GM19238 (cell line): ENCODE measurements around the gene ATP6V1B1.
A peak's percentile ranks its signal among the peaks of the same experiment; 100 is the strongest.

Experiments used
- DNase-seq: peaks from one replicate; pipeline ENCODE4 v3.0.0; 2011; ENCODE audit warnings: low spot score; ENCODE audit not compliant: insufficient read length

The ATP6V1B1 gene

DNA sequence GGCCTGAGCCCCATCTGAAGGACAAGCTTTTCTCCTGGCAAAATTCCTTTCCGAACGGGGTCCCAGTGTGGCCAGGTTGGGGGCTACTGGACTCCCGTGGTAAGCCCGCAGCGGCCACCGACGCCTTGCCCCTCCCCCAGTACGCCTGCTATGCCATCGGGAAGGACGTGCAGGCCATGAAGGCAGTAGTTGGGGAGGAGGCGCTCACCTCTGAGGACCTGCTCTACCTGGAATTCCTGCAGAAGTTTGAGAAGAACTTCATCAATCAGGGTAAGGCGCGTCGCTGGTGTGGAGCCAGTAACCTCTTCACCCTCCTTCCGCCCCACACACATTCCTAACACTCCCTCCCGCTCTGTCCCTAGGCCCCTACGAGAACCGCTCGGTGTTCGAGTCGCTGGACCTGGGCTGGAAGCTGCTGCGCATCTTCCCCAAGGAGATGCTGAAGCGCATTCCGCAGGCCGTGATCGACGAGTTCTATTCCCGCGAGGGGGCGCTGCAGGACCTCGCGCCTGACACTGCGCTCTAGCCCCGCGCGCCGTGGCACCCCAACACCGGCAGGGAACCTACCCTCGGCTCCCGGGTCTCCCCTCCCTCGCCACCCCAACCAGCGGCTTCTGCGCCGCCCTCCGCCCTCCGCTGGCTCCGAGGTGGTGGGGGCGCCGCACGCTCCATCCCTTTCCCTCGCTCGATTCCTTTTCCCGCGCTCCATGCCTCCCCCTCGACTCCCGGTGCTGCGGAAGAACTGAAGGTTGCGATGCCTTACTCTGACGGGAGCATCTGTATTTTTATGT is 29.1 kb downstream of the ATP6V1B1 start:
- peak; percentile 65 for DNase-seq

DNA sequence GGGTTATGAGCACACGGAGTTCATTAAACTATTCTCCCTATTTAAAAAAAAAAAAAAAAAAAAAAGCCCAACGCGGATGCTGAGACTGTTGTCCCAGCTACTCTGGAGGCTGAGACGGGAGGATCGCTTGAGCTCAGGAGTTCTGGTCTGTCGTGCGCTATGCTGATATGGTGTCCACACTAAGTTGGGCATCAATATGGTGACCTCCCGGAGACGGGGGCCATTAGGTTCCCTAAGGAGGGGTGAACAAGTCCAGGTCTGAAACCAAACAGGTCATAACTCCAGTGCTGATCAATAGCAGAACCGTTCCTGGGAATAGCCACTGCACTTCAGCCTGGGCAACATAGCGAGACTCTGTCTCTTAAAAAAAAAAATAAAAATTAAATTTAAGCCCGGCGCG is 29.8 kb downstream of the ATP6V1B1 start:
- no peak for DNase-seq

DNA sequence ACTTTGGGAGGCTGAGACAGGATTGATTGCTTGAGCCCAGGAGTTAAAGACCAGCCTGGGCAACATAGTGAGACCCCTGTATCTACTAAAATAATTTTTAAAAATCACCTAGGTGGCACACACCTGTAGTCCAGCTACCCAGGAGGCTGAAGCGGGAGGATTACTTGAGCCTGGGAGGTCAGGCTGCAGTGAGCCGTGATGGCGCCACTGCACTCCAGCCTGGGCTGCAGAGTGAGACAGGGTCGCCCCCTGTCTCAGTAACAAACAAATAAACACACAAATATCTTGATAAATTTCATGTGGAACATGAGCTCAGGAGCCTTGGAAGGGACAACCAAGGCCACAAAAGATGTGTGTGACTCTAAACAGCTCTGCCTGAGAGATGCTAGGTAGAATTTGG is 31.0 kb downstream of the ATP6V1B1 start:
- DNase-seq, result no peak

DNA sequence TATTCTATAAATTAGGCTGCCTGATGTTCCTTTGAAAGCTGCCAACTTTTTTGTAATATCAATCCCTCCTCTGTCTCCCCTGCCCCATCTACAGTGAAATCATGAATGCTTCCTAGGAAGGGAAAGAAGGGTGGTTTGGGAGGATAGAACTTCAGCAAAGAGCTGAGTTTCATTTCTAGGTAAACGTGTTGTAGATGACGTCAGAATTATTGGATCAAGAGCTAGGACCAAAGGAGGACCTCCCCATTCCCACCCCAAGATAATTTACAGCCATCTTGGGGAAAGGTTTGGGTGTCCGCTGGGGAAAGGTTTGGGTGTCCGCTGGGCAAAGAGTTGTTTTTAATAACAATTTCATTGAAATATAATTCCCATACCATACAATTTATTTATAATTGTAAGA is 31.5 kb downstream of the ATP6V1B1 start:
- DNase-seq, result no peak

DNA sequence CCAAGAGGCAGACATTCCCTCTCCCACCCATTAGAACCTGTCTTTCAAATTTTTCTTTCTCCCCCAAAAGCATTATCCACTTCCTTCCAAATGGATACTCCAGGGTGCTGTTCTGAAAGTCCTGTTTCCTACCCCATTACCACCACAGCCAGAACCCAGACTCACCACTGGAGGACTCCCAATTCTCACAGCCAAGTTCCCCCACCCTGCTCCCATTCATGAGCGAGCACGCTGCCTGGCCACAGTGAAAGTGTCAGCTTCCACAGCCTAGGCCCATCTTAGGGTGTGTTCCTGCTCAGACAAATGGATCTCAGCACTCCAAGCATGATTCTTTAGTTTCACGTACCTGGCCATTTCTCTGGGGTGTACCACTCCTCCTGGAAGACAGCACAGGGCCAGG is 38.9 kb downstream of the ATP6V1B1 start:
- no peak for DNase-seq

DNA sequence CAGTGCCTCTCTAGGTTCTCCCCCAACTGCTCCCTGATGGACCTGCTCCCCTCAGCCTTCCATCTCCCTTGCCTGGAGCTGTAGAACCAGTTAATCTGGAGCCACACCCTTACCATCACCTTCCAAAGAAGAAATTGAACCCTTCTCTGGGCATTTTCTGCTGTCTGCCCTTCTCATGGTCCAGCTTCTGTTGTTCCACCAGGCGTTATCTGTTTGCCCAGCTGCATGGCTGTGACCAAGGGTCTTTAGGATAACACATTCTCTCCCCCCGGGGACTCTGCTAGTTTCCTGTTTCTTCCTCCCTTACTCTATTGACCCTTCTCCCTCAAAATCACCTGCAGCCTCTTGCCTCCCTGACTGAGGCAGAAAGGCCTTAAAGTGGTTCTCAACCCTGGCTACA is 39.5 kb downstream of the ATP6V1B1 start:
- no peak for DNase-seq

DNA sequence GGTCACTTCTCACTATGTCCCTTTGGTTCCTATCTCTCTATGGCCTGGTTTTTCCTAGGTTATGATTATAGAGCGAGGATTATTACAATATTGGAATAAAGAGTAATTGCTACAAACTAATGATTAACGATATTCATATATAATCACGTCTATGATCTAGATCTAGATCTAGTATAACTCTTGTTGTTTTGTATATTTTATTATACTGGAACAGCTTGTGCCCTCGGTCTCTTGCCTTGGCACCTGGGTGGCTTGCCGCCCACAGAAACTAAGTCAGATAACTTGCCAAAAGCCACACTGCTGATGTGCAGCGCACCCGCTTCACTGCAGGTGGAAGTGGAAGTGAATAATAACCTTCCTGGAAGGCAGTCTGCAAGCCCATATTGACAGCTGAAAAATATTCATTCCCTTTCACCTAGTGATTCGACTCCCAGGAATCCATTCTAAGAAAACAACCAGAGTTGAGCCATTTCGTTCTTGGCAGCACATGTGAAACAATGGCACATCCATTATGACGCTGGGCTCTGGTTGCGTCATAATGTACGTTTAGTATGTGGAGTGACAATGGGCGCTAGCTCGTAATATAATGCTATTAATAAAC is 42.0 kb downstream of the ATP6V1B1 start:
- no peak for DNase-seq

DNA sequence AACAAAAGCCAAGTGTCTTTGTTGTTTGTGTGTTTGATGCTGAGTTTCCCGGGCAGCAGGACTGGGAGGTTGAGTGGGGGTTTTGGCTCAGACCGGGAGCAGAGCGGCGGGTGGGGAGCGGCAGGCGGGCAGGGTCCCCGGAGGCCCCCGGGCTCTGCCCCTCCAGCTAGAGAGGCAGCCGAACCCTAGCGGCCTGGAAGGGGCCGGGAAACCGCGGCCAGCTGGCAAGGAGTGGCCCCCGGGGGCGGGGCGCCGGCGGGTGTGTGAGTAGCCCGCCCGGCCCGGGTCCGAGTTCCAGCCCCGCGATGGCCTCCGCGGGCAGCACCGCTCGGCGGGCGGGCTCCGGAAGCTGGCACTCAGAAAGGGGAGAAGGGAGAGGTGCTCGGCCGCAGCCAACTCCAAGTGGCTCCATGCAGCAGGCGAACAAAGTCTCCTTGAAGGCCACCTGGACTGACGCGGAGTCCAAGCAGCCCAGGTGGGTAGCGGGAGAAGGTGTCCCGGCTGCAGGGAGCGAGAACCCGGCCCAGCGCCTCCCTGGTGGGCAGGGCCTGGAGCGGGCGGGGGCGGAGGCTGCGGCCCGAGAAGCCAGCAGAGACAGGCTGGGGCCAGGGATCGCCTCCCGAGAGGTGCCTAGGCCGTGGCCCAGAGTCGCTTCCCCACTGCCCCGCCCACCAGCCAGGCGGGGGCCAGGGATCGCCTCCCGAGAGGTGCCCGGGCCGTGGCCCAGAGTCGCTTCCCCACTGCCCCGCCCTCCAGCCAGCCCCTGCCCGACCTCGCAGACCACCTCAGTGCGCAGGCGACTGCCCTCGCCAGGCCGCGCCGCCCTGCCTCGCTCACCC is 42.9 kb downstream of the ATP6V1B1 start, which contains the start of gene ANKRD53:
TSS of gene ANKRD53 (plus strand) at position 290 of the 839 bp plus-strand sequence. CDS start at position 306, 16 bp downstream.
- DNase-seq, result no peak

DNA sequence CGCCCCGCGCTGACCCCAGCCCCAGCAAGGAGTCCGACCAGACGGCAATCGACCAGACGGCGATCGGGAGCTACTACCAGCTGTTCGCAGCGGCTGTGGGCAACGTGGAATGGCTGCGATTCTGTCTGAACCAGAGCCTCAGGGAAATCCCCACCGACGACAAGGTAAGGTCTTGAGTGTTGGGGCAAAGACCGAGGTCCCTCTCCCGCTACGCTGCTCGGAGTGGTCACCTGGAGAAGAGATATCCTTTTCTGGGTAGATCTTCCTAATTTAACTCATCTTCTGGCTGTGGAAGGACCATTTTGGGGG is 43.4 kb downstream of the ATP6V1B1 start:
- no peak for DNase-seq

DNA sequence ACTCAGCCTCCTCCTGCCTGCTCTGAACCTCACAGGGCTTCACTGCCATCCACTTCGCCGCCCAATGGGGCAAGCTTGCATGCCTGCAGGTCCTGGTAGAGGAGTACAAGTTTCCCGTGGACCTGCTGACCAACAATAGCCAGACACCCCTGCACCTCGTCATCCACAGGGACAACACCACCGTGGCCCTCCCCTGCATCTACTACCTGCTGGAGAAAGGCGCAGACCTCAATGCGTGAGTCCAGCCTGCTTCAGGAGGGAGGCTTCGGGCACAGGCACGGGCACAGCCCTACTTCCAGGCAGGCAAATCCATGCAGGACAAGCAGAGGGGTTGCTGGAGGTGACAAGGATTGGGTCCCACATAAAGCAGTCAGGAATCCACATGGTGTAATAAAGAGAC is 43.9 kb downstream of the ATP6V1B1 start:
- DNase-seq, result no peak

DNA sequence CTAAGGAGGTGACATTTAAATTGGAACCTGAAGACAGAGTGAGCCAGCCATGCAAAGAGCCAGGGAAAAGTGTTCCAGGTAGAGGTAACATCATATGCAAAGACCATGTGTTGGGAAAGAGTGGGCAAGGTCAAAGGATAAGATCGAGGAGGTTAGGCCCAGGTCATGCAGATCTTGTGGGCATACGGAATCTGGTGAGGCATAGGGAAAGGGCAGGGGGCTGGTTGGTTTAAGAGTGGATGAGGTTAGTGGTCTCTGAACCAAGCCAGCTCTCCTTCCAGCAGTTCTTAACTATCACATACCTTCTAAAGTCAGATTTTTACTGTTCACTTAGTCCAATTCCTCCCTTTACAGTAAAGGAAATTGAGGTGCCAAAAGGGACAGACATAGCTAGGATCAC is 45.7 kb downstream of the ATP6V1B1 start:
- DNase-seq, result no peak

DNA sequence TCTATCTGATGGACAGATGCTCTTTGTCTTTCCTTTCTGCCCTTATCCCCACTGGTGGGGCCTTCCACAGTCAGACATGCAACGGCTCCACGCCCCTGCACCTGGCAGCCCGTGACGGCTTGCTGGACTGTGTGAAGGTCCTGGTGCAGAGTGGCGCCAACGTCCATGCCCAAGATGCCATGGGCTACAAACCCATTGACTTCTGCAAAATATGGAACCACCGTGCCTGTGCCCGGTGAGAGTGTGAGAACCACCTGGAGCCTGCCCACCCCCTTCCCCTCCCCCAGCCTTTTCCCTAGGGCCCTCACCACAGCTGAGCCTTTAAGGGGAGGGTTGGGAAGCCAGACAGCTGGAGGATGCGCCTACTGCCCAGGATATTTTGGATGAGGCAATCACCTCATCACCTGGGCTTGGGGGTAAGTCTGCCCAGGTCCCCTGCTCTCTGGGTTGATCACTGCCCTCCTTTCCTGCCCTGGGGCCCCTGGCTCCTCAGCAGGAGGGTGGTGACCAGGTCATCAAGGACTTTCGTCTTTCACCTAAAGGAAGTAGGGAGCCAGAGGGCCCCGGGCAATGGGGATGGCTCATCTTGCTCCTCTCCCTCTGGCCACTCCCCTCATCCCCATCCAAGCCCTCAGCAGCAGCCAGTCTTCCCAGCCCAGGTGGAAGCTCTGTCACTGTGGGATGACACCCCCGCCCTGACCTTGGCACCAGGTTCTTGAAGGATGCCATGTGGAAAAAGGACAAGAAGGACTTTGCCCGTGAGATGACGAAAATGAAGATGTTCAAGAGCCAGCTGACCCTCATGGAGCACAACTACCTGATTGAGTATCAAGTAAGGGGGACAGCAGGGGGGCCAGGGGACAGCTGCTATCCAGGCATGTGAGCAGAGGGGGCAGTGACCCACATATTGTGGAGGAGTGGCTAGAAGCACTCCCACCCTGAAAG is 46.4 kb downstream of the ATP6V1B1 start:
- DNase-seq, result no peak

DNA sequence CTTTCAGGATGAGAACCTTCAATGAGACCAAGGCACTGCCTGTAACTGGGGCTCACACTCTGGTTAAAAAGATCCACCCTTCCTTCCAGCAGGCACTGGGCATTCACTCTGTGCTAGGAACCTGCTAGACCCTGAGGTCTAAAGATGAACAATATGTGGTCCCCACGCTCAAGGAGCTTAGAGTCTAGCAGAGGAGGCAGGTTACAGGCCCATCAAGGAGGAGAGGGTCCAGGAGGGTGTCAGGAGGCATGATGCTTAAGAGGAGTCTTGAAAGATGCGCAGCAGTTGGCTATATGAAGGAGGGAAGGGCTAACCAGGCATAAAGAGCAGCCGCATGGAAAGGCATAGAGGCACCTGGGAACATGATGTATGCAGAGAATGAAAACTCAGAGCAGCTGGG is 47.3 kb downstream of the ATP6V1B1 start:
- DNase-seq, result no peak

DNA sequence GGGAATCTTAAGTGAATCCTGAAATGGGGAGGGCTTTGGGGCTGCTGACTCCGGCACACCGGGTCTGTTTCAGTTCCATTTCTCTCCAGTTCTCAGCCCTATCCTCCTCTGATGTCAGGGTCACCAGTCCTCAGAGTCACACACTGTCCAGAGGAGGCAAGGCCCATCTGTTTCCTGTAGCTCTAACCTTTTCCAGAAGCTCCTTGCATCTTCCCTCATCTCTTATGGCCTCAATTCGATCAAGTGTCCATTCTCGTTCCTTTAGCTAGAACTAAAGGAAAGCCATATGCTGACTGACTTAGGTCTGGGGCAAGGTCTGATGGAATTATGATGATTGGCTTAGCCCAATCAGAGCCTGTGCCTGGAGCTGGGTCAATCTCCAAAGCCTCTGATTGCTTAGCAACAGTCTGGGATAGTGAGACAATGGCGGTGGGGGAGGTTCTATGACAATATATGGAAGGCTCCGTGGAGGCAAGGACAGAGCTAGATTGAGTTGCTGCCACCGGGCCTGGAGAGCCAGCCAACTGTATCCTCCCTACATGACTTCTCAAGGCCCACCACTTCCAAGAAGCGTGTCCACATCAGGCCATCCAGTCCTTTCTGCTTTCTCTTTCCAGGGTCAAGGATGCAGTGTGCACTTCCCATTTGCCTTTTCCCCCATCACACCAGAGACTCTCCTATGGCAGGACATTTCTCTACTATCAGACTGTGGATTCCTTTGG is 48.0 kb downstream of the ATP6V1B1 start:
- no peak for DNase-seq

DNA sequence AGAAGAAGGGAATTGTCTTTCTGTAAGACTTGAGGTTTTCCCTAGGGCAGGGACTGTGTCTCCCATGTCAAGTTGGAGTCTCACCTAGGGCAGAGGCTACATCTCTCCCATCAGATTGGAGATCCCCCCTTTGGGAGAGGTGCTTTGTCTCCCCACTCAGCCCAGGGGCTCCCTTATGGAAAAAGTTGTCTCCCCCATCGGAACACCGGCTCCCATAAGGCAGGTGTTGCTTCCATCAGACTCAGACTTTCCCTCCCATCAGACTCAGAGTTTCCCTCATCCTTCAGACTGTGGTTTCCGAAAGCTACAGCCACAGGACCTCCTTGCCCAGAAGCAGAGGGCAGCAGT is 48.5 kb downstream of the ATP6V1B1 start:
- no peak for DNase-seq

DNA sequence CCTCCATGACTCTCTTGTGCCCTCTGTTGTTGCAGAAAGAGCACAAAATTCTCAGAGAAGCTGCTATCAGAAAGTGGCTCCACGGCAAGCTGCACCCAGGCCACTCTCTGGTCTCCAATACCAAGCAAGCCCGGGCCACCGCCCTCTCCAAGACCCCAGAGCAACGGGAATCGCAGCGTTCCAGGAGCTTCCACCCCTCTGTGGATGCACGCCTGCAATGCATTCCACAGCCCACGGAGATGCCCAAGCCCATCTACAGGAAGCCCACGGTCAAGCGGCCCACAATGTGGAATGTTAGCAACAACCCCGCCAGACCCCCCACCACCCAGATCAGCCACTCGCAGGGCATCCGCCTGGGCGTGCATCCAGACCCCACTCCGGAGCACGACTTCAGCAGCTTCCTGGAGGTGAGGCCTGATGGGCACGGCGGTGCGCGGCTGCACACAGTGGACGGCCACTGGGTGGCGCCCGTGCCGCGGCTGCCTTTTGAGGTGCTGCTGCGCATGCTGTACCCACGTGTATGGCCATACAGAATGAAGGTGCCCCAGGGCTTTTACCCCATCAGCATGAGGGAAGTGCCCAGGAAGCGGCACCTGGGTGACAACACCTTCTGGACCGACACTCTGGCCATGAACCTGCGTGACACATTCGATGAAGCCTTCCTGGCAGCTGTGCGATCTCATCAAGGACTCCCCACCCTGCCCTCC is 49.0 kb downstream of the ATP6V1B1 start:
- DNase-seq, result peak; percentile 87

DNA sequence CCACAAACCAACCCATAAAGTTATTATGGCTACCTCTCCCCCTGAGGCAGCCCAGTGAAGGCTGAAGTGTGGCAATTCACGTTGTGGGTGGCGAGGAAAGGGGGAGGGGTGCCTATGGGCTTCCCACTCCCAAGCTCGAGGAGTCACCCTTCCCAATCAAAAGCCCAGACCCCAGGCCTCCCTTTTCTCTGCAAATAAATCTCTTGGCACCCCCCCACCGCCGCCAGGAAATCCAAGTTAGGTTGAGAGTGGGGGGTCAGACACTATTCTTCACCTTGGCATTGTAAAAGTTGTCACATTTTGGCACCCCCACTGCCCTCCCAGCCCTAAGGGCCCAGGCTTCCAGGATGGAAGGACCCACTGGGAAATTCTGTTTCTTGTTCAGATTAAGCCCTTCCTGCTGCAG is 49.6 kb downstream of the ATP6V1B1 start:
- DNase-seq, result no peak

DNA sequence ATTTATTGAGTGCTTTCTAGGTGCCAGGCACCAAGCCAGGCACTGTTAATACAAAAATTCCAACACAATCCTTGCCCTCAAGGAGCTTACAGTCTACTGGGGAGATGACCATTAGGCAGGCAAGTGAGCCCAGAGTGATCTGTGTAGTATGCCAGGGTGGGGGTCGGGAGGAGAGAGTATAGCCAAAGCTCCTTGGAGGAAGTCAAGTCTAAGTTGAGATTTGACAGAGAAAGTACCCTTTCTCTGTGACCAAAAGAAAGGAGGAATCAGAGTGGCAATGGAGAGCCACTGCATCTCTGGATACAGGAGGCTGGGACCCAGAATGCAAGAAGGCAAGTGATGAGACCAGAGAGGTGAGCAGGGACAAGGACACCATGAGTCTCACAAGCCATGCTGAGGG is 50.3 kb downstream of the ATP6V1B1 start:
- no peak for DNase-seq

DNA sequence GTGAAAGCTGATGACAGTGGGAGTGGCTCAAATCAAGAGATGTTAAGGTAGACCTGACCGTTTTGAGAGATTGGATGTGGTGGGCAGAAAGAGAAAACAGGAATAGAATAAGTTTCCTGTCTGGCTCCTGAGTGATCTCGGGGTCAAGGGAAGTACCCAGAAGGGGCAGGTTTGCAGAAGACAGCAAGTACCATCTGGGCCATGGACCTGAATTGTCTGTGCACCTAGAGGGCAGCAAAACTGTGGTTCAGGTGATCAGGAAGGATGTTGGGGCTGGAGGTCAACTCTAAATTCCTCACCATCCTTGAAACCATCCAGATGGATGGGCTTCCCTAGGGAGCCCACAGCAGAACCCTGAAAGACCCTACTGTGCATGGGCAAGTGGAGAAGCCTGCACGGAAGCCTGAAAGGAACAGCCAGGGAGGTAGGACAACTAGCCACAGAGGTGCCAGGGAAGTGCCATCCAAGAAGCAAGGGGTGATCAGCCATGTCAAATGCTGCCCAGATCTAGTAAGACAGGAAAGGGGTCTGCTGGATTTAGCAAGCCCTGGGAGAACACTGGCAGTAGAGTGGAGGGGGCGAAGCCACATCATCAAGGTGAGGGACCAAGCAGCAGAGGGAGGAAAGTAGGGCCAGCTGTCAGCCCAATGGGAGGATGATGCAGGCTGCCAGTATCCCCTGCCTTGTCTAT is 50.9 kb downstream of the ATP6V1B1 start:
- DNase-seq, result no peak

DNA sequence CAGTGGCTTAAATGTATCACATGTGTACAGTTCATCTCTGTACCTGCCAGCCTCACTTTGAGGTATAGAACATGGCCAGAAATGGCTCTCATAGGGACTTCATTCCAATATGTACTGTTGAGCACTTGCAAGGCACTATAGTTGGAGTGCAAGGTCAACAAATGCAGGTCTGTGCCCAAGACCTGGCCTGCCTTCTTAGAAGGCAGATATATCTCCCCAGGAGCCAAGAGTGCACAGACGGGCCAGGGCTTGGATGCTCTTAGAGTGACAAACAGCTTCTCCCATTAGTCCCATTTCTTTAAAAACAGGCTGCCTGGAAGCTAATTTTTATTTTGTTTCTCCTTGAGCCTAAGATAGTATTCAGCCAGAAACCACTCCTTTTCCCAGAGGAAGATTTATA is 51.7 kb downstream of the ATP6V1B1 start:
- no peak for DNase-seq
